Activated T-helper 9 cell treated with anti-CD3 and anti-CD28 coated beads, Interleukin-2, amount 50 U/mL, for 16 hours (primary cell): ENCODE results near the gene ZNF407.

Experiments
- DNase-seq: peaks from one replicate; pipeline ENCODE4 v3.0.0-alpha.2; 2020; ENCODE audit warnings: low read depth

ZNF407 gene

DNA sequence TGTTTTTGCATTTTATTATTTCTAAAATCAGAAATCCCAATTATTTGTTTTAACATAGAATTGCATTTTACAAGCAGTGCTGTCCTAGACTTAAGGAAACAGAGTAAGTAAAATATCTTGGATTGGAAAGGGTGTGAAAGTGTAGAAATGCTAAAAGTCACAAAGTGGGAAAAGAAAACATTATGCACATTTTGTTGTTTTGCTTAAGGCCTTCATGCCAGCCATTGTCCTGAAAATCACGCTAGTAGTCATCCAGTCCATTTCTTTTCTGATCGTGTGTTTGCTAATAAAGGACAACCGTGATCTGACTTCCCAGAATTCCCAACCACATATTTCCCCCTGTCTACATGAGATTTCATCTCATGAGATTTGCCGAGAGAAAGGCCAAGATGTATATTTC is 412.2 kb downstream of the ZNF407 start:
- no peak for DNase-seq

DNA sequence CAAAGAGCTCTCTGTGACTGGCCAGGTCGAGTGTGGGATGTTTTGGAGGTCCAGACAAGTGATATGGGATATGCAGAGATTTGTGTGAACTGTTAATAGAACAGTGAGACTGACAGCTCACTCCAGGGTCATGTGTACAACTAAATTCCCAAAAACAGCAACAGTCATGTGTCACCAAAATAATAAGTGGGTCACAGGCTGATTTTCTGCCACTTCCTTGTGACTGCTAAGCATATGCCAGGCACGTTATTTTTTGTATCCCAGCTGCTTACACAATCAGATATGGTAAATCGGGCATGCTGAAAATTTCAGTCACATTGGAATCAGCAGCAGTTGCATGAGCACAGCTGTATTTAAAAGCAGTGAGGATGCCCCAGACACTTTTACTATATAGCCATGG is 412.6 kb downstream of the ZNF407 start:
- DNase-seq: no peak

DNA sequence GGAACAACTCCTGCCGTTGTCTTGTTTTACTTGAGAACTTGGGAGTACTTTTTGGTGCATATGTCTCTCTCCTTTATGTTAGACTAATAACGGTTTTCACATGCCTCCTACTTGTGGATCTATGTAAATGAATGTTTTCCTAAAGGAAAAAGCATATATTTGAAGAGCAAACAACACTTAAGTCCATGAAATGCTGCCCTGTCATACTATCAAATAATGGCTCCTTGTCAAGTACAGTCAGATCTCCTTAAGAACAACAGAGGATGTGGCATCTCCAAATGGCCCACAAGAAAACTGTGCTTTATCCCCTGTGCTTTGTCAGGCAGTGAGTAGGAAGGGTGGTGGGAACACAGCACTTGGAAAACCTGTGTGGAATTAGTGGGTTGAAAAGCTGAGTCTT is 413.0 kb downstream of the ZNF407 start:
- DNase-seq: no peak

DNA sequence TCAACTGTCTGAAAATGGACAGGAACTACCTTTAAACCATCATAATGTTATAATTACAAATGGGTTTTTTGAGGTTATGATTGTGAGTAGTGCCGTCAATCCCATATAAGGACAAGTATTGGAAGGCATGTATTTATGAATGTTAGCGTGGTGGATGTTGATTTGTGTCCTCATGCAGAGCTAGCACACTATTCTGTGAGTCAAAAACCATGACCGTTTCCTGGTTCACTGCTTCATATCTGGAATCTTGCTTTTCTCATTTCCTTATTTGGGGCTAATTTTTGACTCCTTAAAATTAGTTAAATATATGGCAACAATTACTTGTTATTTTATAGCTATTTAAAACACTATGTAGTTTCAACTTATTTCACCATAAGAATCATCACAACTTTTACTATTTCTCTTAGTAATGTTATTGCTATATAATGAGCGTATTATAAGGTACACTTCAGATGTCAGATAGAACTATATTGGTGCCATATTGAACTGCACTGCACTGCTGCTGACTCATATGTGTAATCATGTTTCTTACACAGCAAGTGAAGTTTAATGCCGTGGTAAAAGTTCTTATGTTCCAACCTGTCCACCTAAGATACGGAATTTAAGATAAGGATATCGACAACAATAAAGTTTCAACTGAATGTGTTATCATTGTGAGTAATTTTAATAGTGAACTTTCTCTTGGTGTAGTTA is 418.5 kb downstream of the ZNF407 start:
- DNase-seq: no peak

DNA sequence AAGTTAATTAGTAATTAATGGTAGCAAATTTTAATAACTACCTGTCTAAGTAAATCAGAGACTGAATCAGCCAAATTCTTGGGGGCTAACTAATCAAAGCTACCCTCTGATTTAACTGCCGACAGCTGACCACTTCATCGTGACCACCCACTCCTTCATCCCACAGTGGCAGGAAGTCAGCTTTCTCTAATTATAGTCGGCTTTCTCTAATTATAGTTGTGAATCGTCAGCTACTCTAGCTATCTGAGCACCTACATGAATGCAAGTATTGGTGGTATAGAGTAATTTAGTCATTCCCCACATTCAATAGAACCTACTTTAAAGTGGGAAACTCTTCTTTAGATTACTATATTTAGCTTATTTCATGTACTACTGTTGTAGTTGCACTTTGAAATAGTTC is 425.8 kb downstream of the ZNF407 start:
- no peak for DNase-seq

DNA sequence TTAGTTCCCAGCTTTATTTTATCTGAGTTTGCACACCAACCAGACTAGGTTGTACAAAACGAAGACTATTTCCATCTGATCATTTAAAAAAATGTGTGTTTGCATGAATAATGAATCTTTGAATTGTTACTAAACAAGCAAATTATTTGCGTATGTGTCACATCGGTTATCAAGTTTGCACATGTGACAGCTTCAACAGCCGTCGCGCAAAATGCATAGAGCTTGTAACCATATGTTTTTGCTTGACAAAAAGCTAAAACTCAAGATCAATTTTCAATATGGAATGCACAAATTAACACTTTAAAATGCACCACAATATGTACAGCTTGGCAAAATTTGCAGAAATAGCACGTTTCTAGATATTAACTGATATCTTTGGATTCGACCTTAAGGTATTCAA is 427.2 kb downstream of the ZNF407 start:
- no peak for DNase-seq

DNA sequence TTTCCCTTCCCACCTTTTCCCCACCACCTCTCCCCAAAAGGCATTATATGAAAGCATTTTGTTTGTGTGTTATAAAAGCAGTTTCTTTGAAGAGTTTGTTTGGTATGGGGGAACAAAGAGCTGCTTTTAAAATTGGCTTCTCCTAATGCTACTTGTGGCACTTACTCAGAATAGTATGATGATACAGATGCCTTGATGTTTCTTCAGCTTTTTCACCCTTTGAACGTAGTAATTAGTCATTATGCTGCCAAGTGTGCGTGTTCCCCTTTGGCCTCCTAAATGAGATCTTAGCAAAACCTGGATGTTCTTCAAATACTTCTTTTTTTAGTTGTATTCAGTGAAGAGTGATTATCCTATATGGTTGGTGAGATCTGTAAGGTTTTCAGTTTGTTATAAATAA is 427.9 kb downstream of the ZNF407 start:
- DNase-seq: no peak

DNA sequence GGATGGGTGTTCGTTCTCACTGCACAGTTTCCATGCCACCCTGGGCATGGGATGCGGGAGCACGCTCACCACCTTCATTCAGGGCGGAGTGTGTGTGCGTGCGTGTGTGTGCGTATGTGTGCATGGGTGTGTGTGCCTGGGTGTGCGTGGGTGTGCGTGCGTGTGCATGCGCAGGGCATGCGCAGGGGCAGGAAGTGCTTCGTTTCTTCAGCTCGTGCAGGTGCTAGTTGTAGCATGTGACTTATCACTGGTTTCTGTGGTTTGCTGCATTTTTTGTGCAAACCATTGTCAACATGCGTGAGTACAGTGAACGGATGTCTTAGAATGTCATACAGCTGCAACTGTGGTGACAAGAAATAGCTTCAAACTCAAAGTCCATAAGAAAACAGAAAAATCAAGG is 431.8 kb downstream of the ZNF407 start:
- DNase-seq: no peak

DNA sequence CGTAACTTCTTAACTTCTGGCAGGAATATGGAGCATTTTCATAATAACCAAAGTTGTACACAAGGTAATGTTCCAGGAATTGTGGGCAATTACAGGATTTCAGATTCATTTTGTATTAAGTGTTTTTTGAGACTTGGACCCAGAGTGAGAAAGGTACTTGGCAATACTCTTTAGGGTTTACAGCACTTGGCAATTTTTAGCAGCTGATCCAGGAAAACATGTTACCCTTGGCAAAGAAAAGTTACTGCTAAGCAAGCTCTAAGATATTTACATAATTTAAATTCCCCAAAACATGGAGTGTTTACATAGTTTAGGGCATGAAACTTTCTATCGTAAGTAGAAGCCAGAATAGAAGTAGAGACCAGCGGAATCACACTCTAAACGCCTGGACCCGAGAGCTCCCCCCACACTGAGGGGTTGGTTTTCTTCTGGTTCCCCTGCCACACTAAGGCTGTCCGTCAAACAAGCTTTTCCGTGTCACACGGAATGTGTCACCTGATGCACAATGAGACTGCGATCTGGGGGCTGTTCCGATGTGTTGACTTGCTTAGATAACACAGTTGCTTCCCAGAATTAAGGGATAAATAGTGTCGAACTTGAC is 434.1 kb downstream of the ZNF407 start:
- DNase-seq: no peak

DNA sequence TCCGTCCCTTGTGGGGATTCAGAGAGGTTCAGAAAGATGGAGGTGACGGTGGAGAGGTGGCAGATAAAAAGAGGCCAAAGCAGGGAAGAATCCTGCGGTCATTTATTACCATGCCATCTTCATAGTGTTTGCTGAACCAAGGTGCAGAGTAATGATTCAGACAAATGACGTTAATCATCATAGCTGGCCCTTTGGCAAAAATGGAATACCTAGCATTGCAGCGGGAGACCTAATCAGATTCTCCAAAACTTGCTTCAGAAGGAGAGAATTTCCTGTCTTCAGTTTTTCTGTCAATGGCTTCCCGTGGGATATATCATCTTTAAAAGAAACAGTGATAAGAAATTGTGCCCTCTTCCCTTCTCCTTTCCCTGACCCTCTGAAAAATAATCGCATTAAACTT is 435.8 kb downstream of the ZNF407 start:
- DNase-seq: no peak

DNA sequence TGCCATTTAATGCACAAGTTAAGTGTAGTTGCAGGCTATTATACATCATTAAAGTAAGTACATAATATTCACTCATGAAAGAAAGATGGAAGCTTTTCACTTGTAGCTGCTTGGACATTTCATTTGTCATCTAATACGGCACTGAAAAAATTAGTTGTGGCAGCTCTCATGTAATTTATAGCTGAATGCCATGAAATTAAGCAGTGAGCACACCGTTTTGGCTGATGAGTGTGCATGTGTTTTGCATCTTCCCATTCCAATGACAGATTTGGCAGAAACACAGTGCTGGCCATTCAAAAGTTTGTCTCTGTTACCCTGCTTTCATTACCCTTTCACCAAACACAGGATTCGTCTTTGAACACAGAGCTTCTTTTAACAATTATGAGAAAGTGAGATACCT is 437.3 kb downstream of the ZNF407 start:
- no peak for DNase-seq

DNA sequence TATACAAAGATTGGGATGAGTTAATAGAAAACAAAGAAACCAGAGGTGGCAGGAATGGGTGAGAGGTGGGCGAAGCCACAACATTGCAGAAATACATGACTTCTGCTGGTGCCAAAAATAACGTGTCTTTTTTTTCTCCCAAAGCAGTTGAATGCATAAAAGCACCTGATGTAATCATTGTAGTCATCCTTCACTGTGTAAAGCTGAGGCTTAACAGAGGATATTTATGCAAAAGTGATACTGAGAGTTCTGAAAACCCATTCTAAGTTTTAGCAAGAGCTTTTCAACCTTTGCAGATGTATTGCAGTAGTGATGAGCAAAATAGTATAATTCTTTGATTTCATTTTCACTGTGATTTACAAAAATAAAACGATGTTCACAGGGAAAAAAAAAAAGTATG is 438.3 kb downstream of the ZNF407 start:
- no peak for DNase-seq

DNA sequence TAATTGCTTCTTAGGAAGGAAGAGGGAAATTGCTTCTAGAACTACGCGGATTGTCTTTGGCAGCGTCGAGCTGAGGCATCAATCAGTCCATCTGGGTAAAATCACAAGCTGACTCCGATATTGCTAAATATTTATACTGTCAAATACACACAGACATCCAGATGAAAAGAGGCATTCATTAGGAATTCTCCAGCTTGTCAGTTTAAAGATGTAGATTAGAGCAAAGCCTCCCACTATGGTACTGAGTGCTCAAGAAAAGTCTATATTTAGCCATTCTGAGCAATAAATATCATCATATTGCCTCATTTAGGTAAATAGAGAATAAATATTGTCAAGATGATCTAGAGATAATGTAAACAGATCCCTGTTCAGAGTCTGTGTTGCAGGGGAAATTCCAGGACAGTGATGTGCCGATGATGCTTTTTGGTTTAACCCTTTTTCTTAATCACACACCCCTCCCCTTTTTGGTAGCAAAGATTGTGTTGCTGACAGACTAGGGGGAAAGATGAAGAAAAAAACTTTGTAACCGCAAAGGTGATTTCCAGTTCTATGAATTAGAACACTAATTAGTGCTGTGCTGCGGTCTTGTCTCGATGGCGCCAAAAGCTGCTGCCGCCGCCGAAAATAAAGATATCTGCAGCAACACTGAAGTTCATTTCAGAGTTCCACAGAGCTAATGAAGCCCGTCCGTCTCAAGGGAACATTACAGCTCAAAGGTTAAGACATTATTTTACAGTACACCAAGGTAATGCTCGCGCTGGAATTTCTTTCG is 439.4 kb downstream of the ZNF407 start:
- DNase-seq: no peak

DNA sequence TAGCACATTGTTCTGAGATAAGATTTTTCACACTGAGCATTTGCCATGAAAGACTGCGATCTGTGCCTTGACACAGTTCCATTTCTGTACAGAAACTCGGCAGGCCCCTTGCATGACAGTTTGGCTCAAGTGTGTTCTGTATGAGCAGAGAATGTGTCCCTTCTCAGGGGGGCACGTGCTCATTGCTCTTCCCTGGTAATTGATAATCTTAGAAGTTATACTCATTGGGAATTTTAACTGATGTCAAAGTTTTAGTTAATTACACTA is 440.0 kb downstream of the ZNF407 start:
- no peak for DNase-seq

DNA sequence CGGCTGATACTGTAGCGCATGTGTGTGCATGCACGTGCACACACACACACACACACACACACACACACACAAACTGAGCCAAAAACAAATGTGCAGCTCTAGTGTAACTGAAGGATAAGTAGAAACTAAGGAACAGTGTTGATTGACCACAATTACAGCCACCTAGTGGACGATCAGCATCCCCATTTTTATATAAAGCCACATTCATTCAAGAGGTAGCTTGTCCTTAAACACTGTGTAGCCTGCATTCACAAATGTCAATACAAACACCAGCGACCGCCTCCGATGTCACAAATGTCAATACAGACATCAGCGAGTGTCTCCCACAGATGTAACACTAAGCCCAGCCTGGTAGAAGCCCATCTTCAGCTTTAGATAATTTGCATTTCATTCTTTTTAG is 443.9 kb downstream of the ZNF407 start:
- DNase-seq: no peak

DNA sequence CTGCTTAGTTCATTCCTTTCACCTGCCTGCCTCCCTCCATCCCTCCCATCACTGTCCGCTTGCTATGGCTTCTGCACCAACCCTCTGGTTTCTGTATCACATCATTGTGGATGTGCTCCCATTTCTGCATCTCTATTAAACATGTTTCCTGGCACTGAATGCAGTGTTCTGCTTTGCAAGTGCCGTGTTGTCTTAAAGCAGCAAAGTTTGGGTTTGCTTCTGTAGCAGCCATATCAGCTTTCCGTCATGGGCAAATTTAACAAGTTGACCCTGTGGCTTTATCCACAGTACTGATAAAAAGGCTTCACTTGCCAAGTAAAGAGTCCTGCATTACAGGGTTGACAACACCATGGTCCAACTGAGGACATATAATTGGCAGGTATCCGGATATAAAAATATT is 445.8 kb downstream of the ZNF407 start:
- no peak for DNase-seq

DNA sequence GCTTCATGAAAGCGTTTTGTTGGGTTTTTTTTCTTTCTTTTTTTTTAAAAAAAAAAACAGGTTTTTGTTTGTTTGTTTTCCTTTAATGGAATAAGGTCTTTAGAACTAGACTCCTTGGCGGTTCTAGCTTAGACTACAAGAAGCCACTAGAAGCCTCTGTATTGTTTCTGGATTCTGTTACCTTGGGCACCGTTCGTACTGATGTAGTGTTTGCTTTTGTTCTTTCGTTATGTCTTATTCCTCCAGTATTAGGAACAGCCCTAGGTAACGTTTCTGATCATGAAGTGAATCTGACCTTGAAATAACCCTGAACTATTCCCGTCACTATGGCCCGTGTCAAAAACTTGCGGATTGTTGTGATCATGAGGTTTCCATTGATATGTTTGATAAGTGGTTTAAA is 446.6 kb downstream of the ZNF407 start:
- DNase-seq: no peak

DNA sequence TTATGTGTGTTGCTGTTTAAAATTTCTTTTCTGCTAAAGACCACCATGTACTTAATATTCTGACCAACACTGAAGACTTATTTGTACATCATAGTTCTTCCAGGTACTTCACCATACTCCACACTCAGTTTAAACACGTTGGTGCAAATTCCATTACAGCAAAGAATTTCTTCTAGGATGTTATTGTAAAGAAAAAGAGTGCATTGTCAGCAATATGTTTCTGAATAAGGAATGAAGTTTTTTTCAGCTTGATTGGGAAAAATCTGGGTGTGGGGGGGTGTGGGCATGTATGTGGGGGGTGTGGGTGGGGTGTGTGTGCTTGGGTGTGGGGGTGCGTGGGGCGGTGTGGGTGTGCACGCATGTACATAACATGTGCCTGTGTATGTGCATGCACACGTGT is 447.1 kb downstream of the ZNF407 start:
- no peak for DNase-seq

DNA sequence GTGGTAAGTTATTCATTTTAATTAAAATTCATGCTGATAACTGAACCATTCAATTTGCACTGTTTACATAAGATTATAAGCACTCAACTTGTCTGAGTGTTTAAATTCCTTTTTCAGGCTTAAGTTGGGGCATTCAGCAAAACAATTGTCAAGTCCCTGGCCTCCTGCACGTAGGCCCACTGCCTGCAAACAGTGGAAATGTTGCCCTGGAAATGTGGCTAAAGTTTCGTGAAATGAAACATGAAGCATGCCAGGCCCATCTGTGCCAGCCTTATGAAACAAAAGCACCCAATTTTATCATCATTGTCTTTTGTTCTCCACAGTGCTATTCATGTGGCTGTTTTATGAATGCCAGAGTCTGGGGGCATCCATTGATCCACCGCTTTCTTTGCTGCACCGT is 447.6 kb downstream of the ZNF407 start:
- DNase-seq: no peak

DNA sequence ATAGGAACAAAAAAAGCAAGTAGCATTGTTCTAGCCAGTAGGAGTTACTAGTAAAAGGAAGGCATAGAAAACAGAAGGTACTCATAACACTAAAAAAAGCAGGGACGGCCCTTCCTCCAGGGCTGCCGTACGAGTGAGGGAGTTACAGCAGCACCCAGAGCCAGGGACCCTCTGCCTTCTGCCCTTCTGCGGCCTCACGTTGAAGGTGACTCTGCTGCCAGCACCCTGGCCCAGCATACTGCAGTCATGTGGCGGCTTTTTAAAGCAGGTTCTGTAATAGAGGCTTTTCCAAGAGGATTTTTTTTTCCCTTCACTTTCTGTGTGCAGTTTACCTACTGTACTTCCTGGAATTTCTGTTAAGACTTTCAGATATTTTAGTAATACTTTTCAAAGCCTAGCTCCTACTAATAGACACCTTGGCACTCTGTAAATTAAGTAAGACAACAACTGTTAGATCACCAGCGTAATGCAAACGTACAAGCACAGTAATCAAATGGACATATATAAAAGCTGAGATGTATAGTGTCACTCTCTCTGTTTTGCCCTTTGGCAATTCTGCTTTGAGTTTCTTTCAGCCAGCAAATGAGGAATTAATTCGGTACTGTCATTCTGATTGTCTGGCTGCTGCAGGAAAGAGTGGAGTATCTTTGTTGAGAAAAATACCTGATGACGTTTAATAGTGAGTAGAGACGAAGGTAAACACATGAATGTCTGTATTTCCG is 449.7 kb downstream of the ZNF407 start:
- DNase-seq: no peak

DNA sequence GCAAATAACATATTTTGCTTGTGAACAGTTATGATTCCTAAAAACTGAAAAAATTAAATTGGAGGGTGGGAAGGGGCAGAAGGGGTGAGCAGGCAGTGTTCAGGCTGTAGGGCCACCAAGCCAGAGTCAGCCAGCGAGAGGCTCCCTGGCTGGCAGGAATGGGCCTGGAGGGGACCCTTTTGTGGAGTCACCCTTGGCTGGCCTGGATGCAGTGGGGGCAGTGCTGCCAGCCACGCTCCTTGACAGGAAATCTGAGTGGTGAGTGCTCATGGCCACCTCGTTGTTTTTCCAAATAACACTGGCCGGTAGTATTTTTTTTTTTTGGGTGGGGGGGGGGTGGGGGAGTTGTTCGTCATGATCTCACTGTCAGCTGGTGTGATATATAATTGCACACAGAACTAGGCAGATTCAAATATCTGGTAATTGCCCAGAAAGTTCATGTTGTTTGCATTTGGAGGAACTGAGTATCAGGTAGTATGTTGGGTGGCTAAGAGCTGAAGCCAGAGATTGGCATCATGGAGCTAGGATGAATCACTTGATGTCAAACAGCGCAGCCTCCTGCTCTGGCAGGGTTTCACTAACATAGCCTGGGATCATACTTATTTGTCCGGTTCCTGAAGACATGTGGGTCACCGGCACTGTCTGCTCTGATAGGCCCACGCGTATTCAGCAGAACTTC is 451.2 kb downstream of the ZNF407 start:
- DNase-seq: no peak

DNA sequence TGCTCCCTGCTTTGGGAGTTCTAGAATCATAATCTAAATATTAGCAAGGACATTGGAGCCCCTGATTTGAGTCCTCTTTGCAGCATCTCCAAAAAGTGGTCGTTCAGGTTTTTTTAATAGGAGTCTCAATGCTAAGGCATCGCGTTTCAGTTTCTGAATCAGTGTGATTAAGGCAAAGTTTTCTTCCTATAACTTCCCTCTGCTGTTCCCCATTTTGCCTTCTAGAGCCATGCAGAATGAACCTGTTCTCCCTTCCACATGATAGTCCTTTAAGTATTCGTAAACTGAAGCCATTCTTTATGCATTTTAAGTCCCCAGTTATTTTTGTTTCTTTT is 451.8 kb downstream of the ZNF407 start:
- no peak for DNase-seq

DNA sequence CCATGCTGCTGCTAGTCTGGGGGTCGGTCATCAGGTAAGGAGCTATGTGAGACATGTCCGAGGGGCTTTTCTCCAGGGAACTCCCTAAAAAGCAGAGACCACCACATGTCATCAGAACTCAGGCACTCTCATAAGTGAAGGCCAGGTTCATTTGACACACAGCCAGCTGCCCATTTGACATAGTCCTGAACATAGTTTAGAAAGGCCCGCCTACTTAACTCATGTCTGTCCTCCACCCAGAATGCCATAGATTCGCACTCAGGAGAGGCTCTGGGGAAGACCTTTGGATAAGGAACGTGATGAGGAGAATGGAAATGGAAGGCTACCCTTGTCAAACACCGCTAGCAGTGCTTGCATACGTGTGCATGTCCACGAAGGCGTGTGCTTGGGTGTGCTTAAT is 454.1 kb downstream of the ZNF407 start:
- no peak for DNase-seq
